ENCODE data around the gene CXCR5. TPM values are rescaled to one million over a fixed set of nuclear protein-coding genes. Genes with fewer than 3 reads are reported as not detected.

Gene CXCR5
- total and polyA plus RNA-seq, 2 donors (not counting 1 experiment from before 2014, with no cell fraction given), result not detected

DNA sequence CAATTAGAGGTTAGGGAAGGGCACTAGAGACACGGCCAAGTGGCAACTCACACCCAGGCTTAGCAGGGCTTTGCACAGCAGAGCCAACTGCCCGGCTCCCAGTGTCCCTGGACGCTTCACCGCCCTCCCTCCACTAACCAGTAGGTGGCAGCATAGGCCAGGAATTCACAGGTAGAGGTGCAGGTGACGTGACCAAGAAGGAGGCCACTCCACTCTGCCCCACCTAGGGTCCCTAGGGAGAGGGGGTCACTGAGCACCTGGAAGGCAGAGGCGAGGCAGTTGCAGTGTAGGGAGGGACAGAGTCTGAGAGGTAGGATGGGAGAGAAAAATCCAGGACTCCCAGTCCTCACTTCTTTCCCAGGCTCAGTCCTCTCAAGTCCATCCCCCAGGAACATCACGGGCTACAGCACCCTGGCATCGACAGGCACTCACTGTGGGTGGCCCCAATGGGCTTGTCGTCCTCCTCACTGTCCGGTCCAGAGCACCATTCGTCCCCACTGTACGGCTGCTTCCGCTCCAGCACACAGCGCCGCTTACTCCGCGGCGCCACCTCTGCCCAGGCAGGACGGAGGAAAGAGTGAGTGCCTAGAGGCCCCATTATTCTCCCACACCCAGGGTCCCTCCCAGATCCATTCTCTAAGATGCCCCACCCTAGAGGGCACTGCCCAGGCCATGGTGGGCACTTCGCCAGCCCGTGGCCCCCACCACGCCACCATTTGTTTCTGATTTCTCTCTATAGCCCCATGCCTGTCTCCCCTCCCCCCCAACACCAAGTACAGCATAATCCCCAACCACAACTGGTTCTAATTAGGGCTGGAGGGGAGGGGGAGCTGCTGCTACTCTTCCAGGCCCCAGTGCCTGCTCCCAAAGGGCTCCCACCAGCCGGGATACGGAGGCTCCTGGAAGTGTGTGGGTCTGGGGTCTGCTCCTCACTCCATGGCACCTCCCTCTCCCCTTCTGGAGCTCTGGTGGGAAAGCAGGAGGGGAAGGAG, 23.7 kb downstream of the CXCR5 start:
- Histone ChIP-seq H3K9ac (ENCODE audit: insufficient read depth, low read length) (no peak overlapping the region), H3K79me2 (ENCODE audit: control insufficient read depth, insufficient read depth, low read length) (peaks cover 56% of the 10 kb centered on the region), H3K27me3 (ENCODE audit: control insufficient read depth, insufficient read depth, low read length) (no peaks in the 10 kb centered on the region), H3K27ac (ENCODE audit: insufficient read depth, low read length) (peak overlapping the region; percentile 44), H3K4me3 (replicated peaks in 1 of 4; ENCODE audit: control extremely low read depth in 1 of 4, insufficient read depth in 1 of 4, low read depth in 3 of 4, low read length in 4 of 4) (peak overlapping the region in 1 of 4 experiments; percentile 28), H3K4me2 (ENCODE audit: extremely low read depth, insufficient read depth, low read length) (peak overlapping the region; percentile 15), H3K36me3 (ENCODE audit: control insufficient read depth, insufficient read depth, low read length) (peaks cover 23% of the 10 kb centered on the region), H4K20me1 (ENCODE audit: control insufficient read depth, extremely low read depth, insufficient read depth, low read length) (no peaks in the 10 kb centered on the region), H3K9me3 (ENCODE audit: control insufficient read depth, insufficient read depth, low read depth, low read length) (no peaks in the 10 kb centered on the region), H2AFZ (ENCODE audit: low read length) (no peak overlapping the region), H3K4me1 (ENCODE audit: control insufficient read depth, extremely low read depth, insufficient read depth, low read length) (peaks cover 42% of the 10 kb centered on the region)
- no peak for TF ChIP-seq EZH2 (IDR thresholded peaks at IDR 0.05; ENCODE audit: low read length, missing control alignments)
- TF ChIP-seq, protein P1, sequence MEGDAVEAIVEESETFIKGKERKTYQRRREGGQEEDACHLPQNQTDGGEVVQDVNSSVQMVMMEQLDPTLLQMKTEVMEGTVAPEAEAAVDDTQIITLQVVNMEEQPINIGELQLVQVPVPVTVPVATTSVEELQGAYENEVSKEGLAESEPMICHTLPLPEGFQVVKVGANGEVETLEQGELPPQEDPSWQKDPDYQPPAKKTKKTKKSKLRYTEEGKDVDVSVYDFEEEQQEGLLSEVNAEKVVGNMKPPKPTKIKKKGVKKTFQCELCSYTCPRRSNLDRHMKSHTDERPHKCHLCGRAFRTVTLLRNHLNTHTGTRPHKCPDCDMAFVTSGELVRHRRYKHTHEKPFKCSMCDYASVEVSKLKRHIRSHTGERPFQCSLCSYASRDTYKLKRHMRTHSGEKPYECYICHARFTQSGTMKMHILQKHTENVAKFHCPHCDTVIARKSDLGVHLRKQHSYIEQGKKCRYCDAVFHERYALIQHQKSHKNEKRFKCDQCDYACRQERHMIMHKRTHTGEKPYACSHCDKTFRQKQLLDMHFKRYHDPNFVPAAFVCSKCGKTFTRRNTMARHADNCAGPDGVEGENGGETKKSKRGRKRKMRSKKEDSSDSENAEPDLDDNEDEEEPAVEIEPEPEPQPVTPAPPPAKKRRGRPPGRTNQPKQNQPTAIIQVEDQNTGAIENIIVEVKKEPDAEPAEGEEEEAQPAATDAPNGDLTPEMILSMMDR (conservative IDR thresholded peaks at IDR 0.05 in 1 of 2, IDR thresholded peaks at IDR 0.05 in 1 of 2; ENCODE audit: low read depth in 1 of 2, low read length in 2 of 2), result peak; percentile 90 to 92
- DNase-seq (ENCODE audit: low read depth in 2 of 2), result peak; percentile 45 to 71

DNA sequence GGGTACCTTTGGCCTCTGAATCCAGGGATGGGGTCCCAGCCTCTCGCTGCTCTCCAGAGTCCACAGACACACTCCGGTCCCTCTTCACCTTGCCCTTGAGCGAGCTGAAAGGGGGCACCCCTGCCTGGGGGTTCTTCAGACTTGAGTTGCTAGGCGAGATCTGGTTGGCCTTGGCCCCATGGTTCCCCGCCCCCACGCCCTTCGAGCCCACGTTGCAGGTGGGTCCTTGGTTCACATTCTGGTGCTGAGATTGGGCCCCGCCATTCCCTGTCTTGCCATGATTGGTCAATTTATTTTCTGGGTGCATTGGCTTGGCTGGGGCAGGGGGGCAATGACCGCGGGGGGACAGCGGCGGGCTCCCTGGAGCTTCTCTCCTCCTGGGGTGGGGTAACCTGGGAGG, 24.6 kb downstream of the CXCR5 start:
- Histone ChIP-seq H3K4me2 (ENCODE audit: extremely low read depth, insufficient read depth, low read length) (peak overlapping the region; percentile 32), H2AFZ (ENCODE audit: low read length) (no peak overlapping the region), H3K9ac (ENCODE audit: insufficient read depth, low read length) (no peak overlapping the region), H3K79me2 (ENCODE audit: control insufficient read depth, insufficient read depth, low read length) (peaks cover 65% of the 10 kb centered on the region), H3K27ac (ENCODE audit: insufficient read depth, low read length) (peak overlapping the region; percentile 24), H3K9me3 (ENCODE audit: control insufficient read depth, insufficient read depth, low read depth, low read length) (no peaks in the 10 kb centered on the region), H4K20me1 (ENCODE audit: control insufficient read depth, extremely low read depth, insufficient read depth, low read length) (no peaks in the 10 kb centered on the region), H3K4me1 (ENCODE audit: control insufficient read depth, extremely low read depth, insufficient read depth, low read length) (peaks cover 51% of the 10 kb centered on the region), H3K4me3 (replicated peaks in 1 of 4; ENCODE audit: control extremely low read depth in 1 of 4, insufficient read depth in 1 of 4, low read depth in 3 of 4, low read length in 4 of 4) (no peak overlapping the region), H3K36me3 (ENCODE audit: control insufficient read depth, insufficient read depth, low read length) (peaks cover 19% of the 10 kb centered on the region), H3K27me3 (ENCODE audit: control insufficient read depth, insufficient read depth, low read length) (no peaks in the 10 kb centered on the region)
- TF ChIP-seq, protein P1 (conservative IDR thresholded peaks at IDR 0.05 in 1 of 2, IDR thresholded peaks at IDR 0.05 in 1 of 2; ENCODE audit: low read depth in 1 of 2, low read length in 2 of 2), result no peak
- no peak for TF ChIP-seq EZH2 (IDR thresholded peaks at IDR 0.05; ENCODE audit: low read length, missing control alignments)
- no peak for DNase-seq (ENCODE audit: low read depth in 2 of 2)

DNA sequence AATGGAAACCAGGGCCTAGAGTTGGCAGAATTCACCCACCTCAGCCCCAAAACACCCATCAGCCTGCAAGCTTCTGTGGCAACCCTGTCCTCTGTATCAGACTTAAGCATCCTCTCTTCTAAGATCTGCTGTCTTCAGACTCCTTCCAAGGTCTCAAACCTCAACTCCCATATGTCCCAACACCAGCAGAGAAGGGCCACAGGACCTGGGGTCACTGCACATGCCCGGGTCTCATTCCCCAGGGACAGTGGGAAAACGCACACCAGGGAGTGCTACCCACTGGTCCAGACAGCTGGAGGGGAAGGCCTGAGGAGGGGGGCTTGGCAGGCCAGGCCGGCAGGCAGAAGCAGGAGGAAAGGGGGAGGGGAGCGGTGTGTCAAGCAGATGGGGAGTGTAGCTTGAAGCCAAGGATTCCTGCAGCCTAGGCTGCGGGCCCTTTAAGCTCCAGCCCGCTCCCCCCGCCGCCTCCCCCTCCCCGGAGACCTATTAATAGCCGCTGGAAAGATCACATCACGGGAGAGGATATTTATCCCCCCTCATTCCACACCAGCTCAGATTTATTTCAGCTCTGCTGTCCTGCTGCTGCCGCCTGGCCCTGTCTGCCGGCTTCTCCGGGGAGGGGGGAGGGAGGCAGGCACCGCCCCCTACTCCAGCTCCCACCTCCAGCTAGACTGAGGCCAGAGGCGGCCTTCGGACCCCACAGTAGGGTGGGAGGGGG, 25.4 kb downstream of the CXCR5 start:
- TF ChIP-seq, protein P1 (conservative IDR thresholded peaks at IDR 0.05 in 1 of 2, IDR thresholded peaks at IDR 0.05 in 1 of 2; ENCODE audit: low read depth in 1 of 2, low read length in 2 of 2), result no peak
- no peak for TF ChIP-seq EZH2 (IDR thresholded peaks at IDR 0.05; ENCODE audit: low read length, missing control alignments)
- peak; percentile 93 to 95 for DNase-seq (ENCODE audit: low read depth in 2 of 2)
- Histone ChIP-seq H3K4me2 (ENCODE audit: extremely low read depth, insufficient read depth, low read length) (peak overlapping the region; percentile 82), H3K27me3 (ENCODE audit: control insufficient read depth, insufficient read depth, low read length) (no peaks in the 10 kb centered on the region), H3K9me3 (ENCODE audit: control insufficient read depth, insufficient read depth, low read depth, low read length) (no peaks in the 10 kb centered on the region), H3K9ac (ENCODE audit: insufficient read depth, low read length) (peak overlapping the region; percentile 72), H3K4me3 (replicated peaks in 1 of 4; ENCODE audit: control extremely low read depth in 1 of 4, insufficient read depth in 1 of 4, low read depth in 3 of 4, low read length in 4 of 4) (peak overlapping the region; percentile 18 to 61 (median 40)), H3K27ac (ENCODE audit: insufficient read depth, low read length) (peak overlapping the region; percentile 93), H2AFZ (ENCODE audit: low read length) (no peak overlapping the region), H3K4me1 (ENCODE audit: control insufficient read depth, extremely low read depth, insufficient read depth, low read length) (peaks cover 58% of the 10 kb centered on the region), H4K20me1 (ENCODE audit: control insufficient read depth, extremely low read depth, insufficient read depth, low read length) (no peaks in the 10 kb centered on the region), H3K36me3 (ENCODE audit: control insufficient read depth, insufficient read depth, low read length) (peaks cover 17% of the 10 kb centered on the region), H3K79me2 (ENCODE audit: control insufficient read depth, insufficient read depth, low read length) (peaks cover 69% of the 10 kb centered on the region)
